Stimulated activated CD8-positive, alpha-beta memory T cell treated with anti-CD3 and anti-CD28 coated beads, Interleukin-4, amount 100 ng/mL, for 48 hours (primary cell): ENCODE measurements around the gene SCUBE1.

Experiments used
- DNase-seq: peaks from one replicate; pipeline ENCODE4 v3.0.0-alpha.2; 2020

Gene SCUBE1

DNA sequence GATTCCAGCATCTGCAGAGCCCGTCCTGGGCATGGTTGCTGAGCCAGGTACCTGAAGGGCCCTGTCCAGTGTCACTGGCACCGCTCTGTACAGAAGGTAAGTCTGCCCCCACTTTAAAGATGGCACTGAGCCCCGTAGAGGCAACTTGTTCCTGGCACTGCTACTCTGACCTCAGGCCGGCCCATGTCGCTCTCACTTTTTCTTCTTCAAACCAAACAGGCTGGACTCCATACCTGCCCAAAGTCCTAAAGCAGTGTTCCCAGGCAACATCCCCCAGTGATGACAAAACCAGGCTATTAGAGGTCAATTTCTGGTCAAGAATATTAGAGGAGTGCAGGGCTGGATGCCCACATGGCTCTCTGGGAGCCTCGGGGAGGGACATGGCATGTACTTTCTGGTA lies 109.6 kb downstream of the SCUBE1 start:
- no peak for DNase-seq

DNA sequence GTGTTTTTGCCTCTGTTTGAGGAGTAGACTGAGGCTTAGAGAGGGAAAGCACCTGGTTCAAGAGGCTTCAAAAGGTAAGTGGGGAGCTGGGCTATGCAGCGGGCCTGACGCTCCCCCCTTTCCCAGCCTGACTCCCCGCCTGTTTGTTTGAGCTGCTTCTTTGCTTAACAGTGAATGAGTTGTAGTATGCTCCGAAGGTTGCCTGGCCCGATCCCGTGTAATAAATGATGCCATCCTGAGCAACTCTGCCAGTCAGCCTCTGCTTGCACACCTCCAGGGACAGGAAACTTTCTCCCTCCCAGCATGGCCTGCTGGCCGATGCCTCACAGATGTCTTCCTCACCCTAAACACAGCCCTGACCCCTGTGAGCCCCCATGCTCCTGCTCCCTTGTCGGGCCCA lies 110.7 kb downstream of the SCUBE1 start:
- DNase-seq, result no peak

DNA sequence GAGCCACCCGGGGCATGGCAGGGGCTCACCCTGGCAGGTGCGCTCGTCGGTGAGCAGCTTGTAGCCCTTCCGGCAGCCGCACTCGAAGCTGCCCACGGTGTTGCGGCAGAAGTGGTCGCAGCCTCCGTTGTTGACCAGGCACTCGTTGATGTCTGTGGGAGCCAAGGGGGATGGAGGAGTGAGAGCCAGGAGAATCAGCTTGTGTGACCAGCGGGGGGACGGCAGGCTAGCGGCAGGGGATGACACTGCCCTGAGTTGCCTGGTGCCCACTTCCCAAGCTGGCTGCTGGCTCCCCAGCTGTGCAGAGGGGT lies 111.5 kb downstream of the SCUBE1 start:
- no peak for DNase-seq

DNA sequence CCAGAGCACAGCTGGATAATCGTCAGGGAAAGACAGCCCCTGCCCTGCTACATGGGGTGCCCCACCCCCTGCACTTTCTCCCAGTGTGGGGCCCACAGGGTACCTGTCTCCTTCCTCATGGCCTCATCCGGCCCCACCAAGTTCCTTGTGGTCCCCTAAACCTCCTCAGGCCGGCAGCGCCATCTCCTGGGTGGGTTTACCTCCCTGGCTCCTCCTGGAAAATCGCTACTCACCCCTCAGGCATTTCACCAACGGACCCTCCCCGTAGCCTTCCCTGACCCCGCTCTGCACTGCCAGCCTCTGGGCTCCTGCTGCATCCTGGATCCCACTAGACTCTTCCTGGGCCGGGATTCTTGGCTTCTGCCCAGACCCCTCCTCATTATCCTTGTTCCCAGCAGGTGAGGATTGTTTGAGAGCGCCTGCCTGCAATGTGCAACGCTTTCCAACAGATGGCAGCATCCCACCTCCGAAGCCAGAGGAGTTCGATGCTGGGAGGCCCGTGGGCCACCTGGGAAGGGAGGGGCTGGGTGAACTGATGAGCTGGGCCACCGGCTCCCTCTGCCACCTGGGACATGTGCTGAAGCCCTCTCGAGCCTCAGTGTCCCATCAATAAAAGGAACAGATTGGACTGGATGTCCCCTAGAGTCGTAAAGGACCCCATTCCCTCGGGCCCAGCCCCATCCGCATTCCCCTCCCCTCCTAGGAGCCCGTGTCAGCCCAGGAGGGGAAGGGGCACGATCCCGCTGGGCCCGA lies 112.0 kb downstream of the SCUBE1 start:
- peak; percentile 83 for DNase-seq

DNA sequence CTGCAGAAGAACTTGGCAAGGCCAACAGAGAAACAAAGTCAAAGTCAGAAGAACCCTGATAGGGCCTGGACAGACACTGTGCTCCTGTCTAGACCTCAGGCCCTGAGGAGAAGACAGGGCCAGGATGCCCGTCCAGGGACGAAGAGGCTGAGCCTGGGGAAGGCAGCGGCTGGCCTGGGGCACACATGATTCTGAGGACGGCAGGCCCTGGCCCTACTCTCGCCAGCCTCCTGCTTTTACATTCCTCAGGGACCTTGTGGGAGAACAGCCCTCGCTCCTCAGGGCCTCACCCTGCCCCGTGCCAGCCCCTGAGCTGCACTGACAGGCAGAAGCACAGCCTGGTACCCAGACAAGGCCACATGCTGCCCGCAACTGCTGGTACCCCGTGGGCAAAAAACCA lies 112.6 kb downstream of the SCUBE1 start:
- DNase-seq, result no peak

DNA sequence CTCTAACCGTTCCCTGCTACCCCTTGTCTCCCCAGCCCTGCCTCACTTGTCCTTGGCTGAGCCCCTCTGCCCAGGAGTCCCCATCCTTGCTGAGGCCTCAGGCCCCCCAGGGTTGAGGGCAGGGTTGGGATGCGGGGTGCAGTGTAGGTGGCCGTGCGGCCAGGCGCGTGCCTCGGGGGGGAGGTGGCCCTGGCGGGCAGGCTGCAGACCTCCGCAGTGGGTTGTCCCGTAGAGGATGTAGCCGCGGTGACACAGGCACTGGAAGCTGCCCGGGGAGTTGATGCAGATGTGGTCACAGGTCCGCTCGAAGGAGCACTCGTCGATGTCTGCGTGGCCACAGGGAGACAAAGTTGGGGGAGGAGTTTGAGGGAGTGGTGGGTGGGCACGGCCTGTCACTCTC lies 114.3 kb downstream of the SCUBE1 start:
- no peak for DNase-seq

DNA sequence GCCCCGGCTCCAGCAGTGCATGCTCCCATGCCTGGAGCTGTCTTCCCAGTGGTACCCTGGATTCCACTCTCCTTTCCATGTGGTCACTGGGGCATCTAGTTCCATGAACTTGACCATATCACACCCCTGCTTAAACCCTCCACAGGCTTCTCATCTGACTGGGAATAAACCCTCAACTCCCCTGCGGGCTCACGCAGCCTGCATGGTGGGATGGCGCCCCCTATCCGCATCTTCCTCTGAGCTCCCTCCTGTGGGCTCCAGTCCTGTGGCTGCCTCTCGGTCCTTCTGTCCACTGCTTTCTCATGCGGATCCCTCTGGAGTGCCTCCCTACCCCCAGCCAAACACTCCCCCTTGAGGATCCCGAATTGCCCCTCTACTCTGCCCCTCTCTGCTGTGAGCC lies 114.8 kb downstream of the SCUBE1 start:
- DNase-seq, result peak; percentile 61

DNA sequence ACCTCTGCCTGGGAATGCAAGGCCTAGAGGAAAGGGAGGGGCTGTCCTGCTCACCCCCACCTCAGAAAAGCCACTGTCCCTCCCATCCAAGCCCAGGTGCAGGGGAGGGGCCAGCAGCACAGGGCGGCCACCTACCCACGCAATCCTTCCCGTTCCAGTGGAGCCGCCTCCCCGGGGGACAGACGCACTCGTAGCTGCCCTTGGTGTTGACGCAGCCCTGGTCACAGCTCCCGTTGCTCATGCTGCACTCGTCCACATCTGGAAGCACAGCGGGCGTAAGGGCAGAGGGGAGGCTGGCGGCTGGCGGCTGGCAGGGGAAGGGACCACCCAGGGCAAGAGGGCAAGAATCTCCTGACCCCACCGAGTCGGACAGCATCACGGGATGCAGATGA lies 115.9 kb downstream of the SCUBE1 start:
- DNase-seq, result no peak

DNA sequence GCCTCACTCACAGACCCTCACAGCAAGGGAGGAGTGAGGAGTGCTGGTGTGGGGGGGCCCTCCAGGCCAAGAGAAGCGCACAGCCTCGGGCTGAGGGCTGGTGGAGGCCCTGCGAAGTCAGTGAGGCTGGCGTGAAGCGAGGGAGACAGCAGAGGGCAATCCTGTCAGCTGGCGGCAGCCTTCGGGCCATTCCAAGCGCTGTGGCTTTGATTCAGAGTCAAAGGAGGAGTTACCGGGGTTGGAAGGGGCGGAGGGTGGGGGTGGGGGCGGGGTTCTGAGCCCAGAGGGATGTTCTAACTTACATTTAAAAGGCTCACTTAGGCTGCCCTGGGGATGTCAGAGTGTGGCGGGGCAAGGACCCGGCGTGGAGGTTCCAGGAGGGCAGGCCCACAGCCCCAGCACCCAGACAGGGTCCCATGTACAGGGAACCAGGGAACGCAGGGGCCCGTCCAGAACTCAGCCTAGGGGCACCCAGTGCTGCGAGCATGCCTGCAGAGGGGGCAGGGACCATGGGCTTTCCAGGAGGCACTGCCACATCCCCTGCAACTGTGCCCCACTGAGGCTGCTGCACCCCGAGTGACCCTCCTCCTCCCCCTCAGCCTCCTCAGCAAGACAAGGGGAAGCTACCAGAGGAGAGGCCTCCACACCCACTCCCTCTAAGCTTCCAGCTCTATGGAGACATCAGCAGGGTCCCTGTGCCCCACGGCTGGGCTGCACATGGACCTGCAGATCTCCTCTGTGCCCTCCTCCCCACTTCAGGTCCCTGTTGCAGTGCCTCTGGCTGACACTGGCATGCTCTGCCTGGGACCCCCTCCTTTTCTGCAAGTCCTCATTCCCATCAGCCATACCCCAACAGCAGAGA lies 116.6 kb downstream of the SCUBE1 start:
- no peak for DNase-seq

DNA sequence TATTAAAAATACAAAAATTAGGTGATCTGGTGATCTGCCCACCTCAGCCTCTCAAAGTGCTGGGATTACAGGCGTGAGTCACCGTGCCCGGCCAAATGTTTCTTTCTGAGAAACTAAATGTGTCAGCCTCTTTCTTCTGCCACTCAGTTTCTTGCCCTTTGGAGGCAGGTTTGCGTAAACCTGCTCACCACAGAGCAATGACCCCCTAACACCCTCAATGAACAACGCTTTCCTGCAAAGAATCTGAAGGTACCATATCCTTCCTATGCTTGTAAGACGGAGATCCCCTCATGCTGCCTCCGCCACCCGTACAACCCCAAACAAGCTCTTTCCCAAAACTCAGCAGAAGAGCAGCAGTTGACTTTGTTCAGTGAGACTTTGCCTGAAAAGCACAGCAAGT lies 117.6 kb downstream of the SCUBE1 start:
- no peak for DNase-seq

DNA sequence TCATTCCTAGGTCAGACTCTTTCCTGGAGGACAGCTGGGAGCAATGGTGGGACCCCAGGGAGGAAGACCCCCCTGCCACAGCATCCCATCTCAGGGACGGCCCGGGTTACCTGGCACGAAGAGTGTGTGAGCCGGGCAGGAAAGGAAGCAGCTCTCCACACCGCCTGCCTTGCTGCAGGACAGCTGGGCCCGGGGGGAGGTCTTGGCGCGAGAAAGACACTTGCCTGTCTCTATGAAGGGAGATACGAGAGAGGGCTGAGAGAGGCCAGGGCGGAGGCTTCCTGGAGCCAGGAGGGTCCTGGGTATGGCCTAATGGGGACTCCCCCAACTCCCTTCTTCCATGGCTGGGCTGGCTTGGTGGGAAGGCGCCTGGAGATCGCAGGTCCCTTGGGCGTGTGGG lies 120.2 kb downstream of the SCUBE1 start:
- no peak for DNase-seq

DNA sequence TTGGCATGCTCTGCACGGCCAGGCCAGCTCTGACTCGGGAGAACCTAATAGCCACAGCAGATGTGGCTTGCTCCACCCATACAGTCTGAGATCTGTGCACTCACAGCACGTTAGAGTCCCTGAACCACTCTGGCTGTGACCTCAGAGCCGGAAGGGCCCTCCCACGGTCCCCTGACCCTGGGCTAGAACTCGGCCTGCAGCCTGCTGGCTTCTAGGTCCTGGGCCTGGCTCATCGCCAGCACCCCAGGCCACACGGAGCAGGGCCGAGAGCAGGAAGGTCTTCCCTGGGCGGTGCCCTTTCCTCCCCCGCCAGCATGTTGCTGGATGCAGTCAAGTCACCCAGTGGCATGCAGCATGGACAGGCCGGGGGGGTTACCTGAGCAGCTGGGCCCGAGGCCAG lies 120.9 kb downstream of the SCUBE1 start:
- no peak for DNase-seq

DNA sequence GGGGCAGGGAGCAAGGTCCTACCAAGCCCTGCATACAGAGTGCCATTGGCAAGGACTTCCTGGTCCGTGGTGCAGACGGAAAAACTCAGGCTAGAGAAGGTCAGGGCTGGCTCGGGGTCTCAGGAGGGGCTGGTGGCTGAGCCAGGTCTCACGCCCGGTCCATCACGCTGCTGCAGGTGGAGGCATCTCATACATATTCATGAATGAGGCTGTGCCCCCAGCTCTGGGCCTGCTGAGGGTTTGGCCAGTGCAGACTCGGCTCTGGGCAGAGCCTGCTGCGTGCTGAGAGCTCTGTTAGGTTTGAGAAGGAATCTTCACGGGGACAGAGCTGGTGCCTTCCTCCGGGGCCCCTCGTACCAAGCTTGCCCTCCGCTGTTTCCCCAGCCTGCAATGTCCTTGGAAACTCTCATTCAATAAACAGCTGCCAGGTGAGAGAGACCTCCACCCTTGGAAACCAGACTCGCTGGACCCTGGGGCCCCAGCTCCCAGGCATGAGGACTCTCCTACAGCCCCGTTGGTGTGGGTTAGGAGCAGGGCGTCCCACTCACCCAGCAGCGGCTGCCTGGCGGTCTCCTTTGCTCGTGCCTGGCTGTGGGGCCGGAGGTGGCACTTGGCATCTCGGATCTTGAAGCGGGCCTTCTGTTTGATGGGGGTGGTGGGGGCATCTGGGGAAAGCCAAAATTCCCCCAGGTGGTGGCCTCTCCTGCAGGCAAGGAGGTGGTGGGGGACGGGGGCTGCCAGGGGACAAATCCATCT lies 122.4 kb downstream of the SCUBE1 start:
- no peak for DNase-seq

DNA sequence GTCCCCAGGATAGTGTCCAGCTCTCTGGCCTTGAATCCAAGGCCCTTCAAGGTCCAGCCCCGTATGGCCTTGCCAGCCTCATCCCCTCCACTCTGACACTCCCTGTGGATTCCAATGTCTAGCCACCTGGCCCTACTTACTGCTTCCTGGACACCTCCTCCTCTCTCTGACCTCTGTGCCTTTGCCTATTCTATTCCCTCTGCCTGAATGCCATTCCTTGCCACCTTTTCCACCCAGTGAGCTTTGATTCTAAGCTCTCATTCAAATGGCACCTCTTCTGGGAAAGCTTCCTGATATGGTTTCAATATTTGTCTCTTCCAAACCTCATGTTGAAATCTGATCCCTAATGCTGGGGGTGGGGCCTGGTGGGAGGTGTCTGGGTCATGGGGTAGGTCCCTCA lies 124.4 kb downstream of the SCUBE1 start:
- DNase-seq, result no peak

DNA sequence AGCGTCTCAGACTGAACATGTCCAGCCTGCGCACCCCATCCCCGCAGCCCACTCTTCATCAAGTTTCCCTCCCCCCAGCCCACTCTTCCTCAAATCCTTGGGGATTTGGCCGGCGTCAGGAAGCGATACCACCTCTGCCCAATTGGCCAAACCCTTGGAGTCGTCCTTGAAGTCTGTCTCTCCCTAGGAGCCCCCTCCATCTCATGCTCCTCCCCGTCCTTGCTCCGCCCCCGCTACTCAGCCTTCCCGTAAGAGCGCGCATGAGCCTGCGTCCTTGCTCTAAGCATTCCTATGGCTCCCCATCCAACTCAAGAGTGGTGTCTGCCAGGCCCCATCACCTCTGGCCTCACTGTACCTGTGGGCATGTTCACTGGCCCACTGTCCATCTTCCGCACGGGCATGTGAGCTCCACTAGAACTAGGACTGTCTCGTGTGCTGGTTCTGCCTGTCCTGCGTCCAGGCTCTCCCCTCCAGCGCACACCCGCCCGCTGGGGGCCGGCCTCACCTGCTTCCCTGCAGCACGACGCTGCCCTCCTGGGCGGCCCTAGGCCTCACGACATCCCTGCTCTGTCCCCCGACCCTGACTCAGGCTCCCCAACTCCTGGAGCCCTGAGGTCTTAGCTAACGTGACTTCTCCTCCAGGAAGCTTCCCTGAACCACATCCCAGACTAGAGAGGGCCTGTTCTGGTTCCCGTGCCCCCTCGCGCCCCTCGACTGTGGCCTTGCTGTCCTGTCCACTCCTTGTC lies 125.7 kb downstream of the SCUBE1 start:
- DNase-seq, result no peak

DNA sequence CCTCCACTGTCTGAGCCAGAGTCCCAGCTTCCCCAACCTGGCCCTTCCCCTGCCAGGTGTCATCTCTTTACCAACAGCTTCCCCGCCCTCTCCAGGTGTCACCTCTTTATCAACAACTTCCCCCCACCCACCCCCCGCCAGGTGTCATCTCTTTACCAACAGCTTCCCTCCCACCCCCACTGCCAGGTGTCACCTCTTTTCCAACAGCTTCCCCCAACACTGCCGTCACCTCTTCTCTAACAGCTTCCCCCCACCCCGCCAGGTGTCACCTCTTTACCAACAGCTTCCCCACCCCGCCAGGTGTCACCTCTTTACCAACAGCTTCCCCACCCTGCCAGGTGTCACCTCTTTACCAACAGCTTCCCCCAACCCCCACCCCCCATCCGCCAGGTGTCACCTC lies 126.4 kb downstream of the SCUBE1 start:
- no peak for DNase-seq

DNA sequence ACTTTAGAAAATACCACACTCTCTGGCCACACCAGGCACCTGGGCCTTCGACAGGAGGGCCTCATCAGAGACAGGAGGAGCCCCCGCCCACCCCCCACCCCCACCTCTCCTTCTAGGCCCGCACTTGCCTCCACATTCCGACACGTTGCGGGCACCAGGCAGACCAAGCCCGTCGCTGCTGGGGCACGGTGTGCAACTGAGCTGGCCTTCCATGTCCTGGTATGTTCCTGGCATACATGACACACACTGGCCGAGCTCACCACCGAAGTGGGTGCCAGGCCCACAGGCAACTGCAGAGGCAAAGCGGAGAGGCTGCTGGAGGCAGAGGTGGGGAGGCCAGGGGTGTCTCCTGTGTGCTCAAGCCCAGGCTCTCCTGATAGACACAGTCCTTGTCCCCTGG lies 129.2 kb downstream of the SCUBE1 start:
- no peak for DNase-seq

DNA sequence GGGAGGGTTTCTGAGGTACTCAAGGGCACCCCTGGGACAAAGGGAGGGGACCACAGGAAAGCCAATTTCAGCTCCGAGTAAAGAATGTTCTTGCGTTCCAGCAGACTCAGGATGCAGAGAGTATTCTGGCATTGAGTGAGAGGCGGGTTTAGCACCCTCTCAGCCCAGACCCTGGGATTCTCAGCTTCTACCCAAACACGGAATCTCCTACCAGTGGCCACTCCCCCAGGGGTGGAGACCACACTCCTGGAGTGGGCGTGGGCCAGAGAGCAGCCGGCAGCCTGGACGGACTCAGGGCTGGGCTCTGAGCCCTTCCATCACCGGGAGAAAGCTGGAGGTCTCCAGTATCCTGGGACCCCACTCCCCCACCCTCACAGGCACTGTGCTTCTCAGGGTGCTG lies 130.1 kb downstream of the SCUBE1 start:
- DNase-seq, result no peak

DNA sequence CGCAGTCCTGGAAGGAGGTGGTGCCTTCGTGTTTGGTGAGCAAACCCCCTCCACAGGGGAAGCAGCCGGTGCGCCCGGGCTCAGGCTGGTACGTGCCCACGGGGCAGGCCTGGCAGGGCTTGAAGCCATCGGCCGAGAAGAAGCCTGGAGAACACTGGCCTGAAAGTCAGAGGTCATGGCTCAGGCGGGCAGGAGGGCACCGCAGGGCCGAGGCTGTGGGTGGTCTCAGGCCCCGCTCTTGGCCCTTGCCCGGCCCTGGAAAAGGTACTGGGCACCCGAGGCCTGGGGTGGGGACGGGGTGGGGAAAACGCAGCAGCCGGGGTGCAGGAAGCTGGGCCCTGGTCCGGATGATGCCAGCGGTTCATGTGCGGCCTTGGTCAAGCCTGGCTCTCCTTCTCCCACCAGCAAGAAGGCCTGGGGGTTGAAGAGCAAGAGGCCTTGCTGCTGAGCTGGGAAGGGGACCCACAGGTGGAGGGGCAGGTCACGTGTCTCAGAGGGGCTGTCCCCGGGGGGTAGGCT lies 130.7 kb downstream of the SCUBE1 start:
- DNase-seq, result no peak

DNA sequence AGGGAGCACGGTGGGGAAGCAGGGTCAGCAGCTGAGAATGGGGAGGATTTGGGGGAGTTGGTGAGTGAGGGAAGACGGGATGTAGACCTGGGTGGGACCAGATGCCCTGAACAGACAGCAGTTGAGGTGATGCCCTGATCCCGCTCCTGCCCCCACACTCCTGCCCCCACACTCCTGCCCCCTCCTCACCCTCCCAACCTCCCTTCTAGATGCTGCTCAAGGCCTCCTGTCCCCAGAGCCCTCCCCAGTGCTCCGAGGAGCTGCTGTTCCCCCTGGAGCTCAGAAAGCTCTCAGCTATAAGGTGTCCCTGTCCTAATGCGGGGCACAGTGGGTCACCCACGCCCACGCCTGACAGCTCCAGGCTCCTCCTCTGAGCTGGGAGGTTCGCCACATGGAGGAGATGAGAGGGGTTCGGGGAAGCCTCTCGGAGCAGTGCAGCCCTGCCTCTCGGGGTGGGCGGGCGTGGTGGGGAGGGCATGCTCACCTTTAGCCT lies 131.2 kb downstream of the SCUBE1 start:
- no peak for DNase-seq

DNA sequence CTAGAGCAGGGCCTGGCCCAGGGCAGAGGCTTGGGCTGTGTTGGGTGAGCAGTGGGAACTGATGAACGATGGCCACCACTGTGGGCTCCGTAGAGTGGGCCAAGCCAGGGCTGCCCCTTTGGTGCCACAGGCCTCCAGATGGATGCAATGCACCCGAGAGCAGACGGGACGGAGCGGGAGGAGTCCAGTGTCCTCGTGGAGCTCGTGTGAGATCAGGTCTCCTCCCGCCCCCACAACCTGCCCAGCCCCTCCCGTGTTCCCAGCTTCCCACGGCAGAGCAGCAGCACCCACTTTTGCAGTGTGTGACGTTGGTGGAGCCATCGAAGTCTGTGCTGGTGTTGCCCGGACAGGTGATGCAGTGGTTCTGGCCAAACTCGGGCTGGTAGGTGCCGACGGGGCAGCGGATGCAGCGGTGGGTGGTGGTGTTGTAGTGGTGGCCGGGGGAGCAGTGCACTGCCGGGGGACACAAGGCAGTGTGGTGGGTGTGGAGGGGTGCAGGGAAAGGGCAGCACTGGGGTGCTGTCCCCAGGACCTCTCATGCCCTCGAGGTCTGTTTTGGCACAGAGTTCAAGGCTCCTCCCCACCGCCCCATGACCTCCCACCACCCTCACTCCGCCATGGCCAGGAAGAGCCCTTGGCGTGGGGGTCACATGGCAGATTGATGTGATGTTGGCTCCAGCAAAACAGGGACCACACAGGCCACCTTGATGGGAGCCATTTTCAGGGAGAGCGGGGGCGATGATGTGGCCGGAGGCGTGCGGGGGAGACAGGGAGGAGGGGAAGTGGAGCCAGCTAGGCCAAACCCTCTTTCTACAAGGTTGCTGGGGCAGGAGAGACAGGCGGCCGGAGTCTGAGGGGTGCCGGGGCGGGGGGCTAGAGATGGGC lies 132.3 kb downstream of the SCUBE1 start:
- DNase-seq, result no peak

DNA sequence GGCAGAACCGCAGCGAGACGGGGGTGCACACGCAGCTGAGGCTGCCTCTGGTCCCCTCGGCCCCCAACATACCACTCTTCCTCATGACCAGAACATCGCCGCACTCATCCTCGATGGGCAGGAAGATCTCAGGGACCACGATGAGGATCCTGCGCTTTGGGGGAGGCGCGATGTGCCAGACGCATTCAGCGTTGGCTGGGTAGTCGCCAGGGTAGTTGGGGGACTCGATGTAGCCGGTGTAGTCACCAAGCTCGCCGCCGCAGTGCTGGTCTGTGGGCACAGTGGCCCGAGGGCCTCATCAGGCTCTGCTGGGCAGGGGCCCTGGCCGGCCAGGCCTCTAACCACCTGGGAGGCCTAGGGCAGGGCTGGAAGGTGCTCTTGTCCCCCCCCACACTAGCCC lies 133.2 kb downstream of the SCUBE1 start:
- DNase-seq, result no peak
